RWPE1 (cell line): ENCODE results near the gene TAF1D.
"Not testable (repeated sequence)": the region's sequence is repeated elsewhere in the genome, so short reads cannot be mapped to it uniquely, and the experiment has no call there.

ENCODE experiments used
- CTCF ChIA-PET: fragments of 350-600 bp; sonication (Branson Sonifier 250); formaldehyde crosslinking; extraction: SDS; loops from one replicate; lab custom pipeline; 2021; lab: Yijun Ruan, JAX
- POLR2A ChIA-PET: fragments of 400-600 bp; formaldehyde crosslinking; extraction: SDS; loops from one replicate; lab custom pipeline; 2020; ENCODE audit warnings: antibody characterized with exemption; ENCODE audit not compliant: low non-redundant PET; lab: Yijun Ruan, JAX
- DNase-seq: peaks from one replicate; pipeline ENCODE4 v3.0.0; 2012; ENCODE audit warnings: low spot score
- H3K27ac ChIP-seq: fragments of 450-650 bp; 2 replicates; pipeline ENCODE4 v1.5.1; 2017
- CTCF ChIP-seq: fragments of 450-650 bp; conservative IDR thresholded peaks from 2 replicates; pipeline ENCODE4 v1.5.1; 2017; ENCODE audit warnings: low read depth, mild to moderate bottlenecking

TAF1D gene

GRCh38 chr11:93766504-93766903 lies 25.2 kb upstream of the TAF1D start:
- no peak for TF ChIP-seq CTCF
- no peak overlapping the region for H3K27ac ChIP-seq
- ChIA-PET POLR2A (no interaction called here), CTCF (no interaction called here)
- no peak for DNase-seq

GRCh38 chr11:93765551-93765950 lies 24.3 kb upstream of the TAF1D start:
- no peak for DNase-seq
- ChIA-PET POLR2A (no interaction called here), CTCF (no interaction called here)
- TF ChIP-seq CTCF: no peak
- no peak overlapping the region for H3K27ac ChIP-seq

GRCh38 chr11:93761910-93762309 lies 20.6 kb upstream of the TAF1D start:
- TF ChIP-seq CTCF: no peak
- H3K27ac ChIP-seq: no peak overlapping the region
- ChIA-PET CTCF (no interaction called here), POLR2A (no interaction called here)
- no peak for DNase-seq

- CTCF ChIA-PET, POLR2A ChIA-PET, DNase-seq, H3K27ac ChIP-seq: not testable (repeated sequence)
Observed at GRCh38 chr11:93759123-93759522, 17.8 kb upstream of the TAF1D start.

- CTCF ChIA-PET: no interaction called here
Observed at GRCh38 chr11:93757924-93758865, 16.9 kb upstream of the TAF1D start.

GRCh38 chr11:93757301-93757700 lies 16.0 kb upstream of the TAF1D start:
- no peak overlapping the region for H3K27ac ChIP-seq
- TF ChIP-seq CTCF: no peak
- no peak for DNase-seq
- ChIA-PET POLR2A (no interaction called here), CTCF (no interaction called here)

More at GRCh38 chr11:93757924-93758865, 16.9 kb upstream of the TAF1D start:
- POLR2A ChIA-PET: no interaction called here
- no peak overlapping the region for H3K27ac ChIP-seq
- TF ChIP-seq CTCF: no peak
- no peak for DNase-seq

- ChIA-PET POLR2A (no interaction called here), CTCF (interaction anchor here (0.6 kb wide), 1 partner anchor 1031 kb away, joined by 3 read pairs; no protein-coding TSS in a partner anchor)
- TF ChIP-seq CTCF: no peak
- DNase-seq: no peak
- no peak overlapping the region for H3K27ac ChIP-seq
Observed at GRCh38 chr11:93756748-93757147, 15.5 kb upstream of the TAF1D start.
